Fibroblast of mammary gland (primary cell): ENCODE measurements around the gene VOPP1.
A peak's percentile ranks its signal among the peaks of the same experiment; 100 is the strongest.

Source experiments
- DNase-seq: peaks from one replicate; pipeline ENCODE4 v3.0.0-alpha.2; 2010; ENCODE audit warnings: low read depth
- H3K4me3 ChIP-seq: 2 replicates; pipeline ENCODE4 v1.5.1; 2011; ENCODE audit warnings: low read depth, mild to moderate bottlenecking, low read length, moderate library complexity; ENCODE audit not compliant: control insufficient read depth
- TF ChIP-seq, protein P1 (sequence below): conservative IDR thresholded peaks from 2 replicates; pipeline ENCODE4 v1.5.1; 2011; ENCODE audit warnings: low read depth, low read length, inconsistent platforms; ENCODE audit not compliant: control insufficient read depth, insufficient read depth

Gene VOPP1

DNA sequence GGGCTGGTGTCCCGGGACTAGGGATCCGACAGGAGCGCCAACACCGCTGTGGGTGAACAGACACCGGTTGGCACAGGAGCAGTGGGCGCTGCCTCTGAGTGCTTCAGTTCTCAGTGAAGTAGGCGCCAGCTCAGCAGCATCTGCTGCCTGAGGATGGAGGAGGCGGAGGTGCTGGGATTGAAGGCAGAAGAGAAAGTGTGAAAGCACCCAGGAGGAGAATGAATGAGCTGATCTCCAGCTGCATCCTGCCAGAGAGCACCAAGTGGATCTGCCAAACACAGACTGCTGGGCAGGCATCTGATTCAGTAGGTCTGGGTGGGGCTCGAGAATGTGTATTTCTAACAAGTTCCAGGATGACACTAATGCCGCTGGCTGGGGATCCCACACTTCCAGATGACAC, 132.7 kb downstream of the VOPP1 start:
- TF ChIP-seq, protein P1, sequence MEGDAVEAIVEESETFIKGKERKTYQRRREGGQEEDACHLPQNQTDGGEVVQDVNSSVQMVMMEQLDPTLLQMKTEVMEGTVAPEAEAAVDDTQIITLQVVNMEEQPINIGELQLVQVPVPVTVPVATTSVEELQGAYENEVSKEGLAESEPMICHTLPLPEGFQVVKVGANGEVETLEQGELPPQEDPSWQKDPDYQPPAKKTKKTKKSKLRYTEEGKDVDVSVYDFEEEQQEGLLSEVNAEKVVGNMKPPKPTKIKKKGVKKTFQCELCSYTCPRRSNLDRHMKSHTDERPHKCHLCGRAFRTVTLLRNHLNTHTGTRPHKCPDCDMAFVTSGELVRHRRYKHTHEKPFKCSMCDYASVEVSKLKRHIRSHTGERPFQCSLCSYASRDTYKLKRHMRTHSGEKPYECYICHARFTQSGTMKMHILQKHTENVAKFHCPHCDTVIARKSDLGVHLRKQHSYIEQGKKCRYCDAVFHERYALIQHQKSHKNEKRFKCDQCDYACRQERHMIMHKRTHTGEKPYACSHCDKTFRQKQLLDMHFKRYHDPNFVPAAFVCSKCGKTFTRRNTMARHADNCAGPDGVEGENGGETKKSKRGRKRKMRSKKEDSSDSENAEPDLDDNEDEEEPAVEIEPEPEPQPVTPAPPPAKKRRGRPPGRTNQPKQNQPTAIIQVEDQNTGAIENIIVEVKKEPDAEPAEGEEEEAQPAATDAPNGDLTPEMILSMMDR = no peak
- DNase-seq = peak; percentile 41
- H3K4me3 ChIP-seq = no peak overlapping the region

DNA sequence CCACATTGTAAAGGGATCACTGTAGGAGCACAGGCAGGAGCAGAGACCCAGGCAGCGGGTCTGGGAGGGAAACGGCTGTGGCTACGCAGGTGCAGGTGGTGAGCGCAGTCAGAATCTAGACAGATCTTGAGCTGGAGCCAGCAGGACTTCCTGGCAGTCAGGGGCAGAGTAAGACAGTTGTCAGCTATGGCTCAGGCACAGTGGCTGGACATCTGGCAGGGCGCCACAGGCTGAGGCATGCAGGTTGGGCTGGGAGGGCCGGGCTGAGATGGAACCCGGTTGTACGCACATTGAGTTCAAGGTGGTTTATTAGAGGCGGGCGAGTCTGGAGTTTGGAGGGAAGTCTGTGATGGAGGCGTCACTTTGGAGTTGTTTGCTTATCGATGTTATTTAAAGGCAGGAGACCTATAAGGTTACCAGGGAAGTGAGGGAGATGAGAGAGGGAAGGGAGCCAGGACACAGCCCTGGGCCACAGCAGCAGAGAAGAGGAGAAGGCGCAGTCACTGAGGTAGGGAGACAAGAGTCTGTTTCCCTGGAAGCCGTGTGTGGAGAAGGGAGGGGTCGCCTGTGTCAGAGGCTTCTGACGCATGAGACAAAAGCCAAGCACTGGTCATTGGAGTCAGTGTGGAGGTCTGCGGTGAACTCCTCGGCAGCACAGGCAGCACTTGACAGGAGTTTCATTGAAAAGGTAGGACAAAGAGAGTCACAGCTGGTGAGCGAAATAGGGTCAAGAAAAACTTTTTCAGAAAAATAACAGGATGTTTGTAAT, 133.4 kb downstream of the VOPP1 start:
- H3K4me3 ChIP-seq = no peak overlapping the region
- peak; percentile 18 for DNase-seq
- TF ChIP-seq, protein P1 = no peak

DNA sequence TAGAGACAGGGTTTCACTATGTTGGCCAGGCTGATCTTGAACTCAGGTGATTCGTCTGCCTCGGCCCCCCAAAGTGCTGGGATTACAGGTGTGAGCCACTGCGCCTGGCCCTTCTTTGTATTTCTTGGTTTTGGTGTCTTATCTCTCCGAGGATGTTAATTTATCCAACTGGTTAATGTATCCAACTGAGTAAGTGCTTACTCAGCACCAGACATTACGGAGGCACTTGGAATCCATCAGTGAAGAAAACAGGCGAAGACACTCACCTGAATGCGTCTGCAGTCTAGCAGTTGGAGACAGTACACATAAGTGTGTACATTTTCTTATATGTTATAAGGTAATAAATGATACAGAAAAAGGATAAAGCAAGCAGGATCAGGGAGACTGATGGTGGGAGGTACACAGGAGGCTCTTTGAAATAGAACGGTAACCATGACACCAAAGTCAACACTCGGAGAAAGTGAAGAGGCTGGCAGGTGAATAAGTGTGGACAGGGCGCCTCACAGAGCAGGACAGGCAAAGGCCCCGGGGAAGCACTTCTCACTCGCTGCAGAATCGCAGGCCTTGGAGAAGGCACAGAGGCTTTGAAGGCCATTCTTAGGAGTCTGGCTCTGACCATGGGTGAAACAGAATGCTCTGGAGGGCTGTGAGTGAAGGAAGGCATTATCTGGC, 134.1 kb downstream of the VOPP1 start:
- TF ChIP-seq, protein P1 = no peak
- no peak for DNase-seq

DNA sequence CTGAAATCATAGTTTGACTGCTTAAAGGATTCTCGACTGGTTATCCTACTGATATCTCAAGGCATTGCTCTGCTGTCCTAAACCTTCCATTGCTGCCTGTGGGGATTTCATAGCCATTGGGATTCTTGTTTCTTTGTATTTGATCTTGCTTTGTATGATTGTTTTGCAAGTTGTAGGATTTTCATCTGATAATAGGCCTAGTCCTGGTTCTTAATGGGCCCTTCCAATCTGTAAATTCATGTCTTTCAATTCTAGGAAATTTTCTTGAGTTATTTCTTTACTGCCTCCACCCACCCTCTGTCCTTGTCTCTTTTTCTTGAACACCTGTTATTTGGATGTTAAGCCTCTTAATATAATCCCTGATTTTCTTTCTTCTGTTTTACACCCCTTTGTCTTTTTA, 134.9 kb downstream of the VOPP1 start:
- TF ChIP-seq, protein P1 = no peak
- DNase-seq = no peak
- H3K4me3 ChIP-seq = no peak overlapping the region

More for the DNA sequence above, 134.1 kb downstream of the VOPP1 start:
- no peak overlapping the region for H3K4me3 ChIP-seq

DNA sequence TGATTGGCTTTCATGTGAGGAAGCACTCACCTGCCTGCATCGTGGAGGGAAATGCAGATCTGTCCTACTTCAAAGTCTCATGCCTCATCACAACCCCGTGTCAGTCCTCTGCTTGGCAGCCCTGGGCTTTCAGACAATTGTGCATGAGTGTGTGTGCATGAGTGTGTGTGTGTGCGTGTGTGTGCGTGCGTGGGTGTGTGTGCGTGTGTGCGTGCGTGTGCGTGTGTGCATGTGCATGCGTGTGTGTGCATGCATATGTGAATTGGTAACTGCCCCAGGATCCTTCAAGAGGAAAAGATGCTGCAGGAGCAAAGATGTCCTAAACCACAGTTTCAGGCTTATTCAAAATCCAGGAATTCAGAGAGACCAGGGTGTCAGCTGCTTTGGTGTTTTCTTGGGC, 135.8 kb downstream of the VOPP1 start:
- no peak for DNase-seq
- TF ChIP-seq, protein P1 = no peak
- no peak overlapping the region for H3K4me3 ChIP-seq

DNA sequence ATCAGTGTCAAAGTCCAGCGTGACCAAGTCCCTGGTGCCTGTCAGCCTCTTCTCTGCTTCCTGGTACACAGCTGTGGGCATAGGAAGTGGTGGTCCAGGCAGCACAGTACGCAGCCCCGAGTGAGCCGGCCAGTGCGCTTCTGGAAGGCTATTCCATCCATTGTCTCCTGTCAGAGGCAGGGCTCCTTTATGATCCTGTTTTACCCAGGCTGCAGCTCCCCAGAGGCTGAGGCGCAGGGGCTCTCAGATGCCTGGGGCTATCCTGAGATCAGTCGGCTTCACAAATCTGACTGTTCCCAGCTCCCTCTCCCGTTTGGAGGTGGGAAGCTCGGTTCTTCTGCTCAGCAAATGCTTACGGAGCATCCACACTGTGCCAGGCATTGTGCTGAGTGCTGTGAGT, 136.8 kb downstream of the VOPP1 start:
- no peak overlapping the region for H3K4me3 ChIP-seq
- DNase-seq = no peak
- TF ChIP-seq, protein P1 = no peak
